ENCODE measurements around the gene PID1.

Gene PID1

DNA sequence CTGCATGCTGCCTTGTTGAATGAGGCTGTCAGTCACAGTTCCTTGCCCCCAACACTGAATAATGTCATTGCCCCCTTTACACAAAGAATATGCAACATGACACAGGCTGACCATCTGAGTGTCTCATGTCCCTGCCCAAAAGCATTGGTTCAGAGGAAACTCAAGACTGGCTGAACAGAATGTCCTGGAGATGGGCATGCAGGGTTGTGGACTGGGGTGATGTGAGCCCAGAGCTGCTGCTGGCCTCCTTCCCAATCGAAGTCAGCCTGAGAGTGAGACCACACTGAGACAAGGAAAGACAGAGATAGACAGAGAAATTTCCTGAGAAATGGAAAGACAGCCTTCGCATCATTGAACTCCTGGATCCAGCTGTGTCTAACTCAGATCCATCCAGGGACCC is 110.1 kb downstream of the PID1 start:
- no peak for DNase-seq

DNA sequence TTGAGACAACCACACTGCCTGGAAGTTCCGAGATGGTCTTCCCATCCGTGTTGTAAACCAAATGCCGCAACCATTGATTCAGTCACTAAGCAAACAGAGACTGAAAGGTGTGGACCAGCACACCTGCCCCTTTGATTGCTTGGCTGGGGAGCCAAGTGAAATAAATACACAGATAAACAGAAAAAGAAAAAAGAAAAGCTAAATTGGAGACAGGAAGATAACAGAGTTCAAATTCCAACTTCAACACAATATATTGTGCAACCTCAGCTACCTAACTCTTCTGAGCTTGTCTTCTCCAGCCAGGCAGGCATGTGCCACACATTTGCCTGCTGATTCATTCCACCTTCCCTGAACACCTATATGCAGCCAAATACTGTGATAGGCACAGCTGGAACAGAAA is 110.9 kb downstream of the PID1 start:
- no peak for DNase-seq

DNA sequence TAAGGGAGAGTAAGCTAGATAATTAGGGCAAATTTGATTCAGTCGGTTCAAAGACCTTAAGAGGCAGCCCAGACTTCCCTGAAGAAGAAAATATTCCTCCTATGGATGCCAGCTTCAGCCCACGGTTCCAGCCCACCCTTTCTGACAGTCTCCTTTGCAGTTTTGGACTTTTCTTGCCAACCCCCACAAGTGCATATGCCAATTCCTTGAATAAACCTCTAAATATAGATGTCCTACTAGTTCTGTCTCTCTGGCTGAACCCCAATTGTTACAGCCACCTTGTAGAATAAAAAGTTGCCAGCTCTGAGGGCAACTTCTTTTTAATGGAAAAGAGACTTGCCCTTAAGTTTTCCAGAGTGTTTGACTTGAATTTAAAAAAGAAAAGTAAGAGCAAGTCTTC is 111.7 kb downstream of the PID1 start:
- DNase-seq = no peak

DNA sequence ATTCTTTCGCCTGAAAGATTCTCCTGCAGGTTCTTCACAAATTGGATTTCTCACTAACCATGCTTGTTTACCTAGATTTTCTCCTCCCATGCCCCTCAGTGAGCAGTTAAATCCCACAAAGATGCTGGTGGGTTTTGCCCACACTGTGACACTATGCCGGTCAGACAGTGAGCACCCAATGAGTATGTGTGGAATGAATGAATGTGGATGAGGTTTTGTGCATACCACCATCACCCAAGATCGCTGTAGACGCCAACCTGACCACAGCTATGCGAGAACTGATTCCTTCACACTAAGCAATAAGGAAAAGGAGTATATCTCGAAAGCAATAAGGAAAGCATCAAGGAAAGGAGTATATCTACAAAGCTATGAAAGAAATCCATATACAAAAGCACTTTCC is 116.7 kb downstream of the PID1 start:
- DNase-seq = no peak

DNA sequence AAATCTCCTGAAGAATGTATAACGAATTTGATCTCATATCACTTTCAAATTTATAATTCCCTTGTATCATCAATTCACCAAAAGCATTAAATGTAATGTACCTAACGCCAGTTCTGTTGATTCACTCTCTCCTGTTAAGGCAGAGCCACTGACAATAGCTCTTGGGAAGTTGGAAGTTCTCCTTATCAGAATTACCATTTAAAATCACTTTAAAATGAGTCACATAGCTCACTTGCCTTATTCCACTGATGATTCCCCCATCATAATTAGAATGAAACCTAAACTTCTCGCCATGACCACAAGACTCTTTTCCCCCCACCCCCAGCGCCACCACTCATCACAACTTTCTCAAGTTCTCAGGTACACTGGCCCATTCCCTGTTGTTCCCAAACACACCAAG is 117.1 kb downstream of the PID1 start:
- no peak for DNase-seq

DNA sequence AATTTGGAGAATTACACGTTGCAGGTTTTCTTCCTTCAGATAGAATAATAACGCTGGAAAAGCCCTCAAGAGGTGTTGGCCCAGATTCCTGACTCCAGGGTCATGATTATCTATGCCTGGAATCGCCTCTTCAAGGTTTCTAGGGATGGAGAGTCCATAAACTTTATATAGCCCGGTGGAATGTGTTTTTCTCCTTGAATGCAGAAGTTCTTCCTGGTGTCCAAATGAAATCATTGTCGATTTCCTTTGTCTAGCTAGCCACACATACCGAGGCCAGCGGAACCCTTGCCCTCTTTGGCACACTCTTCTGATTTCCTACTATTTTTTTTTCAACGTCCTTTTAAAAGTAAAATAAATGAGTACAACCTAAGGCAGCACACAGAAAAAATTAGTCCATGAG is 117.8 kb downstream of the PID1 start:
- DNase-seq = no peak

DNA sequence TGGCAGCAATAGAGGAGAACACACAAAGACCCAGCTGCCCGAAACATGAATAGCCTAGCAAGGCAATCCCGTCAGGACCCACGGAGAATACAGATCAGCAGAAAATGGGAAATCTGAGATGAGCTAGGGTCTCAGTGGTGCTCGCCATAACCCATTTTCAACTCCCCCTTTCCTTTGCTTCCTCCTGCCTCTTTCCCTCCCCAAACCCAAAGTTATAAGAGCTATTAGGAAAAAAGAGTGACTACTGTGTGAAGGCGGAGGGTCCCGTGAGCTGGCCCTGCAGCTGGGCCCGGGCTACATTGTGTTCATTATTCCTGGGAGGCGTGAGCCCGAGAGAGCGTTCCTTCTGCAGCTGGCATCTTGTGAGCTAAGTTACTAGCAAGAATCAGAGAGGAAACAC is 118.4 kb downstream of the PID1 start:
- no peak for DNase-seq

DNA sequence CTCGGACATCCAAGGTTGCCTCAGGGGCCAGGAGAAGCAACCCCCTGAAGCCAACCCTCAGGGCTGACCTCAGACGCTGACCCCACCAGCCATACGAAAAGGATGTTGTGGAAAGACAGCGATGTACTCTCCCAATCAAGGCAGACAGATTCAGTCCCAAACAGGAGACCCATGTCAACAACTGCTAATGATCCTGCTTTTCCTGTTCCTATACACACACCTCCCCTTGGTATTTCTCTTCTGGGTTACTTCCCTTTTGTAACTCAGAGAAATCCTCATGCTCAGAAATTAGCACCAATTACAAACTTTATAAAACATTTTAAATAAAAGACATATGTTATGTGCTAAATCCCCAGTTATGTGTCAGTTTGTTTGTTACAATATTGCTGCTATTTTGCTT is 120.8 kb downstream of the PID1 start:
- DNase-seq = no peak

DNA sequence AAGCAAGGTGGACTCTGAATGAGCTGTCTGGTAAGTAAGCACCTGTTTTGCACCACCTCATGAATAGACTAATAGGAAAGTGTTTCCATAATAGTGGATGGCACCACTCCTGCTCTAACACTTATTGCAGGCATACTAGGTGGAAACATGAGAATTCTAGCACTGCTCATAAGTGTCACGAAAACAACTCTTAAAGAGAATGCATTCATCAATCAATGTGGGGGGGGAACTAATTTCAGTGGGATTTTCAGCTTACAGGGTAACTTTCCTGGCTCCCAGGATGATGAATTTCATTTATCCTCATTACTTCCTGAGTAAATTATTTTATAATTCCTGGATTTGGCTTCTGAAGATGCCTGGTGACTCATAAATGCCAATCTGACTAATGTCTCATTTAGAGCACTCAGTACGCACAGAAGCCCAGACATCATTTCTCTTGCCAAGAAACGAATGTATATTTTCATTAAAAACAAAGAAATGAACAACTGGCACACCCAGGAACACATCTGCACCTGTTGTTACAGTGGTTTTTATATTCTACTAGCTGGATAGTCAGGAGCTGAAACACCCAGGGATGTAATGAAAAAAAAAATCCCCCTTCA is 129.6 kb downstream of the PID1 start:
- DNase-seq = no peak

DNA sequence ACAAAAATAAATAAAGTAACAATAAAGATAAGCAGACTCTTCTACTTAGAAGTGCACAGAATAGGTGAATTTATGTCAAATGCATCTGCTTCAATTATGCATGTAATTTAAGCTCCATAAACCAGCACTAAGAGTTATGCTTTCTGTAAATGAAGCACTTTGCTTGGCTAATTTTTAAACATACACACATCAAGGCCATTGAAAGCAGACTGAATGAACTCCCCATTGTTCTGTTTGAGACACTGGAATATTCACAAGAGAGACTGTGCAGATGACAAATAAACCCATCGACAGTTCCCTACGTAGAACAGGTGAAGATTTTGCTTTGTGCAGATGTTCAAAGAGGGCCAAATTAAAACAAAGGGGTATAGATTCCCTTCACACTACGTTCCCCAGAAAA is 133.4 kb downstream of the PID1 start:
- DNase-seq = no peak

DNA sequence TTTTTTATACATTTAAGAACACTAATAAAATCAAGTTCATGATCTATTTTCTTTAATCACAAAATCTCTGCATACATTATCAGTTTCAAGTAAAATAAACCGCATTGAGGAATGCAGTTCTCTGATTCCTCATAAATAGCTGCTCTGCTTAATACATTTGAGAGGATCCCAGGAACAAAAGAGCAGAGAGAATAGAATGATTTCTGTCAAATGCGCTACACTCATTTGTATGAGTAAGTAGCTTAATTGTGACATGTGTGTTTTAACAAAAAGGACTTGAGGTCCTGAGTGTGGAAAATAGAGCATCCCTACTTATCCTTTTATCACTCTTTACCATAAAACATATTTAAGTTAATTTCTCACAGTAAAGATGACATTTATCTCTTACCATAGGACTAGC is 134.0 kb downstream of the PID1 start:
- no peak for DNase-seq

DNA sequence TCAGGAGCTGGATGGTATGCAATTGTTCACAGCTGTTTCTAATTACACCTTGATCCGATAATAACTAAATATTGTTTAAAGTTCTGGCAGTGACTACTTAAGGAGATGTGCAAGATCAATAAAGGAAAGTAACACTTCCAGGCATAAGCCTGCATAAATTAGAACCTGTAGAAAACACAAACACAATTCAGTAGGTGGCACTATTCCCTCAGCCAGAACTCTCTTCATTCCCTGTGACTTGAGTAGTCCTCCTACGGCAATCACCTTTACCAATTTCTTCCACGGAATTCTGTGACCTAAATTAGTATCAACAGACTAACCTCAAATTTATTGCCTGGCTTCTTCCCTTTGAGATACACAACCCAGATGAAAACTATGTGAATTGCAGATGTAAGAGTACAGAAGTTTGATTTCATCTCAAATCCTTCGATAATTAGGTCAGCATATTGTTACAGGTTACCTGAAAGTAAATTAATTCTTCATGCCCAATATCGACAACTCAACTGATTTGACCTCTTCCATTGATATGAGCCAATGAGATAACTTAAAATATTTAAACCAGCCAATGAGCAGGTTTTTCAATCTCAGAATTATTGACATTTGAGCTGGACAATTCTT is 137.8 kb downstream of the PID1 start:
- DNase-seq = no peak

DNA sequence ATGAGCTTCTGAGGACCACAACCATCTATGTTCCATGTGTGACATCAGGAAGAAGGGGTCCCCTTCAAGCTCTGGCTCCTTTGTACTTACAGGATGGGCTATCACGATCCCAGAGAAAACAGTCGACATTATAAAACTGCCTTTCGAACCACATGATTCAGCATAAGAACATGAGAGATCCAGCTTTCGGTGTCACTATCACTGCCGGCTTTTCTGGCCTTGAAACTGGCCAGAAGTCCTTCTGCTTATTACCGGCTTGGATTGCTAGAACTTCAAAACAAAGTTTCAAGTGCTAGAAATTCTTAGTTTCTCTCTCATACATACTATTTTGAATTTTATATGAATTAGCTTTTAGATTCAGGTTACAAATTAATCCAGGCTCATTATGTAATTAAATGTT is 138.9 kb downstream of the PID1 start:
- DNase-seq = no peak

DNA sequence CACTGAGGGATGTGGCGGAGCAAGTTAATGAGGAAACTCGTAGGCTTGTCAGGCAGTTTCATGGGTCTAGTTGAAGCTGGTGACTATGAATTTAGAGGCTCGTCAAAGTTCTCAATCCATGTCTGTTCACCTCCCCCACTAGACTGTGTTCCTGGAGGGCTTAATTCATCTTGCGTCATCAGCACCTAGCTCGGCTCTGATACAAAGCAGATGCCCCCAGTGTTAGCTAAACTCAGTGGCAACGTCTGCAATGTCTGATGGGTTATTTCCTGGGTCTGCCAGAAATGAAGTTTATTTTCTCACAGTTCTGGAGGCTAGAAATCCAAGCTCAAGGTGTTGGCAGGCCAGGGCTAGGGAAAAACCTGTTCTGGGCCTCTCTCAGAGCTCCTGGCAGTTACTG is 140.6 kb downstream of the PID1 start:
- DNase-seq = no peak

DNA sequence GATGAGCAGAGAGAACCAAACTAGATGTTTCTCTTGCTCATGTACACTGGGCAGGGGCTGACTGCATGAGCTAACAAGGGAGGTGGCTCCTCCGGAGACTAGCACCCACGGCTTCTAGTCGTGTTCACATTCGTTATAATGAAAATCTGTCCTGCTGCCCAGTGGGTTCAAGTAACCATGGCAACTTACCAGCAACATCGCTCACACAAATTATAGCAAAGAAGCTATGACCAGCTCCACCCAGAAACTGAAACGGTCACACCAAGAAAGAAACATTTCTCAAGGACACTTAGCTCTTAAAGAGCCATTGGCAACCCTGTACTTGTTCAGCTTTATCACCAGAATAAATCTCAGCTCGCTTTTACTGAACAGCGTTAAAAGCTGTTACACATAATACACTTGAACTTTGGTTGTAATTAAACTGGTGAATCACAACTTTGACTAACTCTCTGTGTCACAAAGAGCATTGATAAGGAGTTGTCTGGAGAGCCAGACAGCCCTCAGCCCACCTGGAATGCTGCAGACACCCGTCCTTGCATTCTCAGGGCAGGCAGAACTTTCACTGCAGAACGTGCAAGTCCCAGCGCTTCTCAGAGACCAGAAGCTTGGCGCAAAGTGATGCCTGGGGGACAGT is 141.2 kb downstream of the PID1 start:
- no peak for DNase-seq

DNA sequence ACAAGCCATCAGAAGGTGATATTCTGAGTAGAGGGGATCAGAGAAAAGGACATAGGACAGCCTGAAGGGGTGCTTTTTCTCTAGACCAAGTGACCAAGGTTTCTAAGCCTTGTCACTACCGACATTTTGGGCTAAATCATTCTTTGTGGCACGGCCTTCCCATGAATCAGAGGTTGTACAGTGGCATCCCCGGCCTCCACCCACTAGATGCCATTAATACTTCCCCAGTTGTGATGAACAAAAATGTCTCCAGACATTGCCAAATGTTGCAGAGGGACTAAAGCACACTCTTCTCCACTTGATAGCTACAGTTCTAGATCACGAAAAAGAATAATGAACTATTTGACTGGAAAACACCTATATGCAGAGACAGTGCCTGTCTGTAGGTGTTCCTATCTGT is 143.6 kb downstream of the PID1 start:
- DNase-seq = no peak

DNA sequence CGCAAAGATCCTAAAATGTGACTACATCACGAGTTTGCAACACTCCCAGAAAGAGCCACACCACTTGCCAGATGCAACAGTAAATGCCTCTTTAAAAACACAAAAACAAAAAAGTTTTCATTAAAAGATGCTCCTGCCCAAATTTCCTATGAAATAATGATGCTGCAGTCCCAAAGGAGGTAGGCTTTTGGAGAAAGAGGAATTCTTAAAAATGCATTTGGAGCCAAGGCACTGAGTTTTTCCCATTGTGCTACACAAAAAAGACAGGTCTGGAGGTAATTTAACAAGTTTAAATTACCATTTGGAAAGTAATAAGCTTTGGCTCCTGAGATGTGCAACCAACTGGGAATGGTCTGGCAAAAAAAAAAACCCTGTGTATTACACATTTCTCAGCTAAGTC is 145.0 kb downstream of the PID1 start:
- no peak for DNase-seq

DNA sequence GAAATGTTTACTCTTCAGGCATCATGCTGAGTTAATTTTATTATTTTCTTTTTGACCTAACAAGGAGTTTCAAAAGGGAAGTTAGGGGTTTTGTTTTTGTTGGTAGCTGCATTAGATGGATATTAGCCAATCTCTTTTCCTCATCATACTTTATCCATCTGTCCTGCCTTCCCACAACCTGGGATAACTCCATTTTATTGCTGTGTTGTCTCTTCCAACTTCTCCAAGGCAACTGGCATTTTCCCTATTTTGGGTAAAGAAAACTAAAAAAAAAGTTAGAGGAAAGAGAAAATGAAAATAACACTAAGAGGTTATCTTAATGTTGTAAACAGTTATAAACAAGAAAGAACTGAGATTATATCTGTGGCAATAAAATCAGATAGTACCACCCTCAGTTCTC is 147.0 kb downstream of the PID1 start:
- no peak for DNase-seq

DNA sequence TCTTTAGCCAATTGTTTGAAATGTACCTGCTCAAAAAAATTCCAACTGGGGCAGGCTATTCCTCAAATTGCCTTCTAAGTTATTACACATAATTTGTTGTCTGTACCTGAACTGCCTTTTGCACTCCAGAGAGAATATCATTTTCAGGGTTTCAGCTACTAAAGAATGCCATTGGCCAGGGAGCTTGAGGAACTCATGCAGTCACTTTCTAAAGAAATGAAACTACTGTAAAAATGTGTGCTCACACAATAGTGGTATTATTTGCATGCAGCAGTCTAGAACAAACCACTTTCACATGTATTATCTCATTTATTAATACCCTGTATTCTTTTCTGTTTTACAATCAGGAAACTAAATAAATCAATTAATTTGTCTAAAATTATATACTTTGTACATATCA is 152.2 kb downstream of the PID1 start:
- DNase-seq = no peak

DNA sequence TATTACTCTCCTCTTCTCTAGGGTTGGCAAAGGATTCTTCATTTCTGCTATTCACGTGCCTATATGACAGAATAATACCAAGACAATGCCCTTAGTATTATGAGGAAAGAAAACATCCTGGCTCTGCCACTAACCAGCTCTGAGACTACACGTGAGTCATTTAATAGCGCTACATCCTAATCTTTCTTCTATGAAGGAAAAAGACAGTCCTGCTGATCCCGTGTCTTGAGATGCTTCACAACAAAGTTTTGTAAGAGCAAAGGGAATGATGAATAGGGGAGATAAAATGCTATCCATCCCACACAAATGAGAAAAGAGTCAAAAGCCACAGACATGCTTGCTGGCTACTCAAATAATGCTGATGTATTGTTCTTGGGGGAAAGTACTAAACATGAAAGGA is 152.8 kb downstream of the PID1 start:
- no peak for DNase-seq

DNA sequence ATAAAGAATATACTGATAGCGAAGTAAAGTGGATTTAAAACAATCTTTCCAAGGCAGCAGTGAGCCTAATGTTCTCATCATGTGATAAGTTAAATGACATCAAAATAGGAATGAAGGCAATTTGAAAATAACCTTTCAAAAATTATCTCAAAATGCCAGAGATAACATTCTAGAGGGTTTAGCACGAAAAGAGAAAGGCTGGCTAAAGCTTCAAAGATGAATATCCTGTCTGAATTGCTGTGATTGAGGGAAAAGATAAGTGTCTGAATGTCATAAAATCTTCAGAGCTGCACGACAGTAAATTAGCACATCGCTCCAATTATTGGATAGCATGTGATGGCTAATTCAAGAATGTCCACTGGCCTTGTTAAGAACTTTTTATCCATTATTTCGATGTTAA is 159.3 kb downstream of the PID1 start:
- DNase-seq = no peak

DNA sequence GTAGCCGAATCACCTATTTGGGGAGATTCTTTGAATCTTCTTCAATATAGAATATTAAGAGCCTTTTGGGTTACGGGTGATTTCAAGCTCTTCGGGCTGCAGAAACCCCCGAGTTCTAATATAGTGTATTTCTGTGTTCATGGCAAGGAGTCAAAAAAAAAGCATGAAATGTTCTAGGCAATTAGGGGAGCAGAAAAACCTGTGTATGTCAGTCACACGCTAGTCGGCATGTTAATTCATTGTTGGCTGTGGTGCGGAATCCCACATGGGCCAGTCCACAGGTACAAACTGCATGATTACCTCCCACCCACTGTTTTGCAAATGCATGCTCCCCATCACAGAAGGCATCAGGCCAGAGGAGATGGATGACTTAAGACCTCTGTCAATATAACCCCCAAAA is 161.9 kb downstream of the PID1 start:
- no peak for DNase-seq

DNA sequence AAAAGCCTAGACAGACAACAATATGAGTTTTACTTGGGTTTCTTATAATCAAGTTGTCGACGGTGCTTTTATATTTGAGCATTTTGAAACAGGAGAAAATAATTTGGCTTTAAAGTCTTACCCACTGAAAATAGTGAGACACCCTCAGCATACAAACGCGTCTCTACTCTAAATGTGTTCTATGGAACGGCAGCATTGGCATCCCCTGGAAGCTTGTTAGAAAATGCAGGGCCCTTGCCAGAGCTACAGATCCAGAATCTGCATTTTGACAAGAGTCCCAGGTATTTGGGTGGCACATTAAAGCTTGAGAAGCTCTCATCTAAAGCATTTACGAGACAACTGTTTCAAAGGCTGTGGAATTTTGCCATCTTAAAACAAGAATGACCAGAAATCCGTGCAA is 163.5 kb downstream of the PID1 start:
- DNase-seq = no peak

DNA sequence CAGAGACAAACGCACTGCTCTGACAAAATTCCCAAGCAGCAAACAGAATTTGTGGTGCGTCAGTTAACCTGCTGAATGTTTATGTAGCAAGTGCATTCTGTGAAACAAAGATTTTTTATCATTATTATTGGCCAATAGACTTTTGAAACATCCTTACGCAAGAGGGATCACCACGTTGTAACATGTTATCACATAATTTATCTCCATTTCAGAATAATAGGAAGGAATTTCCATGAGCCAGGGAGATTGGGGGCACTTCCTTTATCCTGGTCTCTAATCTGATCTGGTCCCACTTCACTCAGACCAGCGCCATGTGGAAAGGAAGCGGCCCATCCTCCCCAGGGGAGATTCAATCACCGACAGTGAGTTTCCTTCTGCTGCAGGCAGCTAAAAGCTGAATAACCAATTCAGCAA is 166.1 kb downstream of the PID1 start:
- no peak for DNase-seq

DNA sequence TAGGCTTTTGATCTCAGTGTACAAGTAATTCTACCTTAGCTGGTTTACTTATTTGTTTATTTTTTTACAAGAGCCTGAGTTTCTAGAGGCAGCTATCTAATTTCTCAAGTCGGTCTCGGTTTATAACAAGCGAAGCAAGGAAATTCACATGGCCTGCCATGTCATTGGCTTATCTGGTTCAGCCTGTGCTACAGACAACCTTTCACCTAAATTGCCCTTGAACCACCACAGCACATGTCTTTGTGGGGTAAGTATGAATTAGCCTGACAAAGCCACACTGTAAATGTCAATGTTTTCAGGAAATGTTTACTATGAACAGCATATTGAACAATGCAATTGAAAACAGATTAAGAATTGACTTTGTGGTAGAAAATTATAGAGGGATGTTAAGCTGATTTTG is 167.1 kb downstream of the PID1 start:
- no peak for DNase-seq
